AG09319 (cell line): ENCODE data around the gene PAPOLB.

Source experiments
- DNase-seq: peaks from one replicate; pipeline ENCODE4 v3.0.0-alpha.2; 2010; ENCODE audit warnings: low read depth; ENCODE audit errors: extremely low read depth
- CTCF ChIP-seq: IDR thresholded peaks from 2 replicates; pipeline ENCODE4 v1.5.1; 2011; ENCODE audit warnings: low read depth, mild to moderate bottlenecking, inconsistent platforms, low read length, moderate library complexity

The PAPOLB gene

DNA sequence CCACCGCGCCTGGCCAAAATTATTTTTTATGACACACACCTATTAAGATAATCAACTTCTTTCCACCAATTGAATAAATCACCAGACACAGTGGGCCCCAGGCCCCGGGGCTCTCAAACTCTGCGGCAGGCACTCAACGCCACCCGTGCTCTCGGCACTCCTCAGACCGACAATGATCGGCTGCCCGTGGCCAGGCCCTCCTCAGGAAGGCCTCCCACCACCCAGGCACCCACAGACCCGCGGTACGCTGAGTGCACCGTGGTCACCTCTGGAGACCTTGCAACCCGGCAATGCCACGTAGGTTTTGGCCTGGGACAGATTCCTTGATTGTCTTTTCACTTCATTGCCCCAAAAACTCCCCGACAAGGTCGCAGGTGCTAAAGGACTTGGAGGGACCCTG is 14.8 kb upstream of the PAPOLB start:
- no peak for TF ChIP-seq CTCF
- no peak for DNase-seq

DNA sequence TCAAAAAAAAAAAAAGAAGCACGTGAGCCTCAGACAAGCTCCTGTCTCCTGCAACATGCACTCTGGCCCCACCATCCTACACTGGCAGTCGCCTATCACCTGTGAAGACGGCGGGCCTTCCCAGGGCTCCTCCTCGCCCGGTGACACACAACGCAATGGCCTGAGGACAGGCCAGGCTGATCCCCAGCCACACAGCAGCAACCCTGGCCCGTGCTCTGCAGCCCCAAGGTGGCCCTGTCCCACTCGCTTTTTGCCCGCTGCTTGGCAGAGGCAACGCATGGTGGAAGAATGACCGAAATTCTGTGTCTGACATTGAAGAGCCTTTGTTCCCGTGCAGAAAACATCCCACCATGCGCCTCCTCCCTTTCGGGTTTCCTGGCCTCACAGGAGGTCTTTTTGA is 13.6 kb upstream of the PAPOLB start:
- no peak for TF ChIP-seq CTCF
- no peak for DNase-seq

- TF ChIP-seq CTCF = no peak
- no peak for DNase-seq
These were observed 11.5 kb upstream of the PAPOLB start for GRCh38 chr7:4873071-4873944.

DNA sequence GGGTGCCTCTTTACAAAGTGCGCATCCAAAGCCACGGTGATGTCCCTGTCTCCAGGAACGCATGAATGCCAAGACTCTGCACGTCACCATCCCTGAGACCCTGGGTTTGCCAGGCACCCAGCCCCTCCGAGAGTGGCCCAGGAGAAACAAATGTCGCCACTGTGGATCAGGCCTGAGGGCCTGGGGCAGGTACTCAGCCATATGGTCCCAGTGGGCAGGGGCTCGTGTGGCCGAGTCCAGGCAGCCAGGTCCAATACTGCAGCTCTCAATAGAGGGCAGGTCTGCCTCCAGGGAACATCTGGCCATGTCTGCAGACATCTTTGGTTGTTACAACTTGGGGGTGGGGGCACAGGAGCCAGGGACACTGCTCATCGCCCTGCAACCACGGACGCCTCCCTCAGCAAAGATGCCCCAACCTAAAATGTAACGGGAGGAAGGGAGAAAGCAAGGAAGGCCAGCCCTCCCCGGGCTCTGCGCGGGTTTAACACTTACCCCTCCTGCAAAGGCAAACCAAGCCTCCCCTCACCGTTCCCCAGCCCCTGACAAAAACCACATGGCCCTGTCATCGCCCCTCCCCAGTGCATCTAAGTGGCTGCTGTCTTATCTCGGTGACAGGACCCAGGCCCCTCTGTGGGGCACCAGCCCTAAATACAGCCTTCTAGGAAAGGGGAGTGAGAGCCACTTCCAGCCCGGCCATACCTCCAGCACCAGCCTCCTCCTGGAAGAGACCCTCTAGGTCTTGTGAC is 10.3 kb upstream of the PAPOLB start:
- no peak for TF ChIP-seq CTCF
- DNase-seq = no peak

DNA sequence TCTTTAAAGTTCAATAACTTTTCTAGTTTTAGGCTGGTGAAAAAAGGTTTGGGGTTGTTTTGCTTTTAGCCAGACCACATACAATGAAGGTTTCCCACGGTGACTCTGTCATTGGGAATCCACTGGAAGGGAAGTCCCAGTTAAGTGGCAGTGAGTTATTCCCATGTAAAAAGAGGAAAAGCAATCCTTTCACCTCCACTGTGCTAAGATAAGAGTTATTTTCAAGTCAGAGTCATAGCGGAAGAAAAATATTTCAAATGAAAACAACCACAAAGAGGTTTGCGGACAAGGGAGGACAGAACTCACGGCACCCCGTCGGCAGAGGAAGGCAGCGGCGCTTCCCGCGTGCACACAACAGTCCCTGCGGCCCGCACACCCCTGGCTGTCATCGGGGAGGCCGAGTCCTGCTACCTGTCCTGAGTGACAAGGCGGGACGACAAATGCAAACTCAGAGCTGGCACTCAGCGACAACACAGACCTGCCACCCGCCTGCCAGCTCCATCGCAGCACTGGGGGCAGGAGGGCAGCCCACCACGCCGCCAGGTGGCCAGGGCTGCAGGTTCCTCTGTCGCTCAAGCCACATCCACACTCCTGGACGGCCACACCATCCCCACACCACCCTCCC is 9.3 kb upstream of the PAPOLB start:
- no peak for DNase-seq

DNA sequence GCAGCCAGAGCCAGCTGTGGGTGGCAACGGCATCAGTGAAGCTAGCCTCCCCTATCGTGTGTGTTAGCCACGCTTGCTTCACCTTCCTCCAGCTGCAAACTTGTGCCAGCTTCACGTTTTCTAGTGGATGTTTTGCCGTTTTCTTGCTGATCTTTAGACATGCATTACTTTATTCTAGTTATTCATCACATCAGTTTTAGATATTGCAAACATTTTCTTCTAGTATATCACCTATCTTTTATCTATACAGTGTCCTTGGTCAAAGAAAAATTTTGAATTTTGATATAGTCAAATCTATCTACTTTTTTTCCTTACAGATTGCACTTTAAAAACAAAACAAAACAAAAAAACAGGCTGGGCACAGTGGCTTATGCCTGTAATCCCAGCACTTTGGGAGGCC is 6.7 kb upstream of the PAPOLB start:
- TF ChIP-seq CTCF = no peak
- no peak for DNase-seq

More for the DNA sequence above, 9.3 kb upstream of the PAPOLB start:
- no peak for TF ChIP-seq CTCF
